H1 (cell line): ENCODE data around the gene TNFRSF1A. TPM values are rescaled to one million over a fixed set of nuclear protein-coding genes. Genes with fewer than 3 reads are reported as not detected.

Experiments used
- BCL11A ChIP-seq, 2 experiments: IDR thresholded peaks; one replicate each; pipeline ENCODE4 v1.6.1; 2011; ENCODE audit warnings: low read depth in 2 of 2, low read length in 2 of 2, mild to moderate bottlenecking in 2 of 2
- CHD2 ChIP-seq: IDR thresholded peaks from 2 replicates; pipeline ENCODE4 v1.6.1; 2012; ENCODE audit warnings: low read length, improper control_type of control experiment
- E2F6 ChIP-seq: IDR thresholded peaks from 2 replicates; pipeline ENCODE4 v1.6.1; 2012; ENCODE audit warnings: inconsistent platforms
- EGR1 ChIP-seq: IDR thresholded peaks from 2 replicates; pipeline ENCODE4 v1.6.1; 2011; ENCODE audit warnings: low read depth, low read length, borderline replicate concordance
- EP300 ChIP-seq, 2 experiments: IDR thresholded peaks; 1 replicate in 1 of 2; 2 replicates in 1 of 2; pipeline ENCODE4 v1.6.1; 2011 to 2012; ENCODE audit warnings: low read depth in 2 of 2, low read length in 2 of 2, mild to moderate bottlenecking in 2 of 2, borderline replicate concordance in 1 of 2, inconsistent platforms in 1 of 2, moderate library complexity in 1 of 2
- EZH2 ChIP-seq: fragments of 200-600 bp; sonication (generic); IDR thresholded peaks from 2 replicates; pipeline ENCODE4 v1.7.1; 2012; ENCODE audit warnings: low read depth, mild to moderate bottlenecking, moderate library complexity, low read length, inconsistent platforms; ENCODE audit not compliant: severe bottlenecking
- FOSL1 ChIP-seq: IDR thresholded peaks from 2 replicates; pipeline ENCODE4 v1.6.1; 2011; ENCODE audit warnings: mild to moderate bottlenecking, low read depth, low read length, moderate library complexity; ENCODE audit not compliant: insufficient read depth
- GABPA ChIP-seq: IDR thresholded peaks from 2 replicates; pipeline ENCODE4 v1.6.1; 2011; ENCODE audit warnings: mild to moderate bottlenecking, low read length, moderate library complexity, borderline replicate concordance; ENCODE audit not compliant: insufficient read depth
- HDAC2 ChIP-seq, 2 experiments: fragments of 300-600 bp in 1 of 2; sonication (generic) in 1 of 2; IDR thresholded peaks; 2 replicates each; pipeline ENCODE4 v1.6.1; 2011 to 2012; ENCODE audit warnings: low read depth in 2 of 2, low read length in 2 of 2, mild to moderate bottlenecking in 2 of 2, moderate library complexity in 2 of 2, borderline replicate concordance in 1 of 2, inconsistent platforms in 1 of 2
- JUN ChIP-seq: IDR thresholded peaks from 2 replicates; pipeline ENCODE4 v1.6.1; 2011; ENCODE audit warnings: low read depth, mild to moderate bottlenecking, improper control_type of control experiment, low read length
- MAFK ChIP-seq: IDR thresholded peaks from 2 replicates; pipeline ENCODE4 v1.6.1; 2012; ENCODE audit warnings: low read depth, mild to moderate bottlenecking, improper control_type of control experiment, low read length
- NANOG ChIP-seq: IDR thresholded peaks from 2 replicates; pipeline ENCODE4 v1.6.1; 2011; ENCODE audit warnings: low read length, low read depth, mild to moderate bottlenecking, inconsistent platforms; ENCODE audit not compliant: insufficient read depth, poor library complexity, severe bottlenecking
- PHF8 ChIP-seq: fragments of 200-600 bp; sonication (generic); conservative IDR thresholded peaks from 2 replicates; pipeline ENCODE4 v1.7.1; 2012; ENCODE audit warnings: low read depth, mild to moderate bottlenecking, inconsistent platforms, low read length, moderate library complexity
- POLR2AphosphoS5 ChIP-seq: IDR thresholded peaks from 2 replicates; pipeline ENCODE4 v1.6.1; 2011; ENCODE audit warnings: low read depth, low read length
- RBBP5 ChIP-seq: IDR thresholded peaks from 2 replicates; pipeline ENCODE4 v1.7.1; 2012; ENCODE audit warnings: low read depth, mild to moderate bottlenecking, inconsistent platforms, low read length, moderate library complexity, borderline replicate concordance
- SIX5 ChIP-seq: IDR thresholded peaks from 2 replicates; pipeline ENCODE4 v1.6.1; 2011; ENCODE audit warnings: mild to moderate bottlenecking, low read depth, low read length
- SP1 ChIP-seq: IDR thresholded peaks from 2 replicates; pipeline ENCODE4 v1.6.1; 2011; ENCODE audit warnings: low read depth, low read length
- SRF ChIP-seq: IDR thresholded peaks from 2 replicates; pipeline ENCODE4 v1.6.1; 2011; ENCODE audit warnings: mild to moderate bottlenecking, low read depth, low read length, moderate library complexity
- TAF7 ChIP-seq: optimal IDR thresholded peaks from 2 replicates; pipeline ENCODE3; 2011; ENCODE audit warnings: low read depth, mild to moderate bottlenecking, inconsistent platforms, low read length, moderate library complexity, borderline replicate concordance
- TBP ChIP-seq: IDR thresholded peaks from 2 replicates; pipeline ENCODE4 v1.6.1; 2011; ENCODE audit warnings: low read depth, low read length, improper control_type of control experiment
- USF2 ChIP-seq: IDR thresholded peaks from 2 replicates; pipeline ENCODE4 v1.6.1; 2011; ENCODE audit warnings: low read length, improper control_type of control experiment
- polyA plus RNA-seq, 7 experiments: library from polyadenylated mRNA; depleted of rRNA in 3 of 7; stranded (reverse) in 5 of 7; unstranded in 2 of 7; fragments of >200 nt in 5 of 7; fragments of 200-250 nt in 2 of 7; gene quantifications; 1 replicate in 5 of 7; 2 replicates in 1 of 7; 4 replicates in 1 of 7; pipeline versions ENCODE4 v1.2.1 to v1.2.3, GENCODE V29; 2011 to 2013; ENCODE audit warnings: missing spikeins in 2 of 7, mixed read lengths in 2 of 7
- total RNA-seq: library from RNA; stranded (reverse); fragmentation: NEBNext Ultra II Directional; extraction: Animal tissue kit (Norgen Biotek cat#: 25700); gene quantifications from 2 replicates; pipeline ENCODE4 v1.2.1, GENCODE V29; 2021

Gene TNFRSF1A
- total and polyA plus RNA-seq, 2 of the 8 experiments (the other 6 are each of a cell fraction or from before 2014, with no cell fraction given), result 28.7 to 42.1 TPM

- TF ChIP-seq PHF8 (peak; percentile 38), E2F6 (peak; percentile 69), MAFK (no peak), JUN (peak; percentile 62; the same call in 1 of the 2 replicates), FOSL1 (no peak), SP1 (peak; percentile 88; the same call in 1 of the 2 replicates), USF2 (no peak), NANOG (peak; percentile 58), SIX5 (no peak), EZH2 (no peak), SRF (no peak), BCL11A (IDR thresholded peaks at IDR 0.05; ENCODE audit: low read depth in 2 of 2, low read length in 2 of 2) (peak in 1 of 2 experiments; percentile 15), EGR1 (0 out of 2 replicates have a peak, but pooled peaks have one; percentile 63), TBP (peak; percentile 76), GABPA (no peak), RBBP5 (no peak; the same call in 1 of the 2 replicates), POLR2AphosphoS5 (peak; percentile 28; the same call in 1 of the 2 replicates), EP300 (IDR thresholded peaks at IDR 0.05; ENCODE audit: borderline replicate concordance in 1 of 2, low read depth in 2 of 2, low read length in 2 of 2) (peak in 1 of 2 experiments; percentile 95; a peak in 2 of 3 replicates), CHD2 (peak; percentile 18; the same call in 1 of the 2 replicates), HDAC2 (IDR thresholded peaks at IDR 0.05; ENCODE audit: borderline replicate concordance in 1 of 2, low read depth in 2 of 2, low read length in 2 of 2) (peak in 1 of 2 experiments; percentile 91; a peak in 3 of 4 replicates), TAF7 (peak; percentile 85)
Measured at GRCh38 chr12:6375269-6376078, 33.6 kb upstream of the TNFRSF1A start, which contains the start of gene SCNN1A (continued).
